Body of pancreas (tissue), 4 donors: ENCODE measurements around the gene OPALIN. TPM values are rescaled to one million over a fixed set of nuclear protein-coding genes. Genes with fewer than 3 reads are reported as not detected.

ENCODE experiments used
- ATAC-seq: fragments of 150-250 bp; one replicate; pipeline ENCODE4 v1.9.1; 2016
- DNase-seq, 4 donors: peaks; one replicate each; pipeline ENCODE4 v3.0.0-alpha.2; 2019
- H3K27ac ChIP-seq, 4 donors: fragments of 200-600 bp; sonication (generic); 1 replicate in 3 of 4; 2 replicates in 1 of 4; pipeline versions ENCODE4 v1.5.1 to v1.6.1; 2016 to 2019; ENCODE audit warnings: mild to moderate bottlenecking in 1 of 4, mixed read lengths in 1 of 4, moderate library complexity in 1 of 4
- H3K27me3 ChIP-seq, 2 donors: fragments of 200-600 bp; sonication (generic); one replicate each; pipeline ENCODE4 v1.6.0; 2016; ENCODE audit warnings: mild to moderate bottlenecking in 1 of 2
- H3K36me3 ChIP-seq, 2 donors: fragments of 200-600 bp; sonication (generic); replicated peaks in 1 of 2; 2 replicates each; pipeline ENCODE4 v1.5.1; 2016; ENCODE audit warnings: low read depth in 2 of 2; ENCODE audit not compliant: insufficient read depth in 1 of 2
- H3K4me1 ChIP-seq: fragments of 200-600 bp; sonication (generic); one replicate; pipeline ENCODE4 v1.6.0; 2016
- H3K4me3 ChIP-seq, 2 donors: fragments of 200-600 bp; sonication (generic); 1 replicate in 1 of 2; 2 replicates in 1 of 2; pipeline ENCODE4 v1.5.1; 2016 to 2019
- H3K9me3 ChIP-seq, 3 donors: fragments of 200-600 bp; sonication (generic); 1 replicate in 2 of 3; 2 replicates in 1 of 3; pipeline ENCODE4 v1.5.1; 2016
- POLR2A ChIP-seq, 3 donors: fragments of 450-650 bp; IDR thresholded peaks; one replicate each; pipeline ENCODE4 v1.6.1; 2016; ENCODE audit warnings: antibody characterized with exemption in 3 of 3, mild to moderate bottlenecking in 2 of 3
- WGBS, 2 donors: methylation state at CpG; one replicate each; pipeline ENCODE4 v1.1.5; 2017; 5-methylcytosine and 5-hydroxymethylcytosine counted together
- intact Hi-C: fragments of 100-400 bp; cut with DNase I; formaldehyde crosslinking; loops from one replicate; pipeline ENCODE4 v1.15.1; 2023
- total RNA-seq, 2 donors: library from RNA; depleted of rRNA; stranded (reverse); fragments of >200 nt; gene quantifications; one replicate each; pipeline ENCODE4 v1.1.0, GENCODE V29; 2016
- TF ChIP-seq, protein P1 (sequence below), 7 experiments: fragments of 450-650 bp in 4 of 7; fragments of 200-600 bp in 3 of 7; sonication (generic) in 3 of 7; IDR thresholded peaks; one replicate each; pipeline ENCODE4 v1.5.1; 2016 to 2019; ENCODE audit warnings: antibody characterized with exemption in 7 of 7

OPALIN gene
- total RNA-seq, 2 donors from 2014 or later: not detected

- no peak for TF ChIP-seq POLR2A (IDR thresholded peaks at IDR 0.05)
- TF ChIP-seq, protein P1, sequence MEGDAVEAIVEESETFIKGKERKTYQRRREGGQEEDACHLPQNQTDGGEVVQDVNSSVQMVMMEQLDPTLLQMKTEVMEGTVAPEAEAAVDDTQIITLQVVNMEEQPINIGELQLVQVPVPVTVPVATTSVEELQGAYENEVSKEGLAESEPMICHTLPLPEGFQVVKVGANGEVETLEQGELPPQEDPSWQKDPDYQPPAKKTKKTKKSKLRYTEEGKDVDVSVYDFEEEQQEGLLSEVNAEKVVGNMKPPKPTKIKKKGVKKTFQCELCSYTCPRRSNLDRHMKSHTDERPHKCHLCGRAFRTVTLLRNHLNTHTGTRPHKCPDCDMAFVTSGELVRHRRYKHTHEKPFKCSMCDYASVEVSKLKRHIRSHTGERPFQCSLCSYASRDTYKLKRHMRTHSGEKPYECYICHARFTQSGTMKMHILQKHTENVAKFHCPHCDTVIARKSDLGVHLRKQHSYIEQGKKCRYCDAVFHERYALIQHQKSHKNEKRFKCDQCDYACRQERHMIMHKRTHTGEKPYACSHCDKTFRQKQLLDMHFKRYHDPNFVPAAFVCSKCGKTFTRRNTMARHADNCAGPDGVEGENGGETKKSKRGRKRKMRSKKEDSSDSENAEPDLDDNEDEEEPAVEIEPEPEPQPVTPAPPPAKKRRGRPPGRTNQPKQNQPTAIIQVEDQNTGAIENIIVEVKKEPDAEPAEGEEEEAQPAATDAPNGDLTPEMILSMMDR (IDR thresholded peaks at IDR 0.05): no peak
- Histone ChIP-seq H3K9me3 (no peaks in the 10 kb centered on the region), H3K27me3 (no peaks in the 10 kb centered on the region), H3K36me3 (no peaks in the 10 kb centered on the region), H3K27ac (no peak overlapping the region), H3K4me1 (no peaks in the 10 kb centered on the region), H3K4me3 (no peak overlapping the region)
- DNase-seq: no peak
- ATAC-seq: no peak
- 74 to 82% methylated on average over 4 of the region's 4 CpGs for WGBS, 2 donors
- intact Hi-C loops: no loop called here
These were observed 41.6 kb downstream of the OPALIN start for GRCh38 chr10:96317067-96317833.

DNA sequence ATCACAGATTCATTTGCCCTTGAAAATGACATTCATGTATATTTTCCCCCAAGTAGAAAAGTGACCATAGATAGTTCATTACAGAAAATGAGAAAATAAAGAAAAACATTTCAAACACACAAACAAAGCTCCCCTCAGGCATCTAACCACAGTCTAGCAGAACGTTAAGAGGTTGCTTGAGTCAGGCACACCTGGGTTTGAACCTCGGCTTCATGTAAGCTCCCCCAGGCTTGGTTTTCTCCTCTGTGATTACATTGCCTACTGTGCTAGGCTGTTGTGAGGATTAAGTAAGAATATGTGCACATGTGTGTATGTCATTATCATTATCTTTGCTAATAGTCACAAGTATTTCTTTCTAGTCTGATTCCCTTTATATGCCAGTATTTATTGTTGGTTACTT, 45.5 kb downstream of the OPALIN start:
- 64 to 68% methylated on average over 2 of the region's 2 CpGs for WGBS, 2 donors
- H3K4me1 ChIP-seq: no peaks in the 10 kb centered on the region
- no peak overlapping the region for H3K4me3 ChIP-seq
- no peaks in the 10 kb centered on the region for H3K27me3 ChIP-seq
- no peak overlapping the region for H3K27ac ChIP-seq
- DNase-seq (no peak), ATAC-seq (no peak)
- no peaks in the 10 kb centered on the region for H3K36me3 ChIP-seq
- TF ChIP-seq, protein P1 (IDR thresholded peaks at IDR 0.05): no peak
- no peak for TF ChIP-seq POLR2A (IDR thresholded peaks at IDR 0.05)
- intact Hi-C loops: no loop called here
- no peaks in the 10 kb centered on the region for H3K9me3 ChIP-seq

DNA sequence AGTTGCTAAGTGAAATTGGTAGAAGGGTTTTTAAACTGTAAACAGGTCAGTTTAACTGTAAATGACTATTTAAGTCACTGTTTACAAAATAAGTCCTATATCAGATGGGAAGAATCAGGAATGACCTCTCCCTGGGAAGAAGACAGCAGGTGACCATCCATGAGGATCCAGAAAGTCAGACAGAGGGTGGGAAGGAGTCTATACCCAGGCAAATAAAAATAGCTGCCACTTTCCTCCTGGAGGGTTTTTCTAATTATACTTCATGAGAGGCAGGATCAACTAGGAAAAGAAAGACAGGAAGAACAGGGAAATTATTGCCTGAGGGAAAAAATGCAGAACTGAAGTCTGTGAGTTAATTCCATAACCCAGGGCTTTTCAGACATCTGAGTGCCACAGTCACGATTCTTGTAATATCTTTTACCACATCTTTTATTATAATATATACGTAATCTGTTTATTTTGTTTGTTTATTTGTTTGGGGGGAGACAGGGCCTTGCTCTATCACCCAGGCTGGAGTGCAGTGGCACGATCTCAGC, 47.6 kb downstream of the OPALIN start:
- no peaks in the 10 kb centered on the region for H3K4me1 ChIP-seq
- ATAC-seq (no peak), DNase-seq (no peak)
- intact Hi-C loops: no loop called here
- WGBS, 2 donors: 76 to 77% methylated on average over 3 of the region's 3 CpGs
- no peak overlapping the region for H3K4me3 ChIP-seq
- TF ChIP-seq POLR2A (IDR thresholded peaks at IDR 0.05): no peak
- TF ChIP-seq, protein P1 (IDR thresholded peaks at IDR 0.05): no peak
- H3K27me3 ChIP-seq: no peaks in the 10 kb centered on the region
- no peaks in the 10 kb centered on the region for H3K36me3 ChIP-seq
- no peak overlapping the region for H3K27ac ChIP-seq
- H3K9me3 ChIP-seq: no peaks in the 10 kb centered on the region

GRCh38 chr10:96310321-96310669, 48.5 kb downstream of the OPALIN start:
- Histone ChIP-seq H3K27me3 (no peaks in the 10 kb centered on the region), H3K4me3 (no peak overlapping the region), H3K9me3 (no peaks in the 10 kb centered on the region), H3K27ac (no peak overlapping the region), H3K36me3 (no peaks in the 10 kb centered on the region), H3K4me1 (no peaks in the 10 kb centered on the region)
- intact Hi-C loops: no loop called here
- ATAC-seq: no peak
- 7 to 18% methylated on average over 1 of the region's 1 CpG for WGBS, 2 donors
- TF ChIP-seq, protein P1 (IDR thresholded peaks at IDR 0.05): no peak
- no peak for TF ChIP-seq POLR2A (IDR thresholded peaks at IDR 0.05)
- DNase-seq: no peak
